Measurements from ENCODE around the gene ABCD3. TPM values are rescaled to one million over a fixed set of nuclear protein-coding genes. Genes with fewer than 3 reads are reported as not detected.

The ABCD3 gene
- total RNA-seq, 4 donors from 2014 or later = 37.9 to 90.2 (median 51.9) TPM

DNA sequence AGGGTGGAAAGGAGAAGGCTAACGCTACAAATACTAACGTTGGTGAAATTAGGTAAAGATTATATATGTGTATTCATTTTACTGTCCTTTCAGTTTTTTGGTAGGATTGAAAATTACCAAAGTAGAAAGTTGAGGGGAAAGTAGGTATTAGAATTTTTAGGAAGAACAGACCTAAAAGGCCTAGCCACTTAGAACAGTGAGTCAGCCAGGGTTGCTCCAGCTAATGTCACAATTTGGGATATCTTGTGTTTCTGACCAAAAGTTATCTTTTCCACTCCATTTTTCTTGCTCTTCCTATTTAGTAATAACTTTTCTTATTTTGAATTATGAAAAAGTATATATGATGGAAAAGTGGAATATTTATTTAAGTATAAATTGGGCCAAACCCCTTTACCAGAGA, 83.2 kb downstream of the ABCD3 start:
- no peak for DNase-seq (ENCODE audit: low spot score in 2 of 2)
- TF ChIP-seq, protein P1, sequence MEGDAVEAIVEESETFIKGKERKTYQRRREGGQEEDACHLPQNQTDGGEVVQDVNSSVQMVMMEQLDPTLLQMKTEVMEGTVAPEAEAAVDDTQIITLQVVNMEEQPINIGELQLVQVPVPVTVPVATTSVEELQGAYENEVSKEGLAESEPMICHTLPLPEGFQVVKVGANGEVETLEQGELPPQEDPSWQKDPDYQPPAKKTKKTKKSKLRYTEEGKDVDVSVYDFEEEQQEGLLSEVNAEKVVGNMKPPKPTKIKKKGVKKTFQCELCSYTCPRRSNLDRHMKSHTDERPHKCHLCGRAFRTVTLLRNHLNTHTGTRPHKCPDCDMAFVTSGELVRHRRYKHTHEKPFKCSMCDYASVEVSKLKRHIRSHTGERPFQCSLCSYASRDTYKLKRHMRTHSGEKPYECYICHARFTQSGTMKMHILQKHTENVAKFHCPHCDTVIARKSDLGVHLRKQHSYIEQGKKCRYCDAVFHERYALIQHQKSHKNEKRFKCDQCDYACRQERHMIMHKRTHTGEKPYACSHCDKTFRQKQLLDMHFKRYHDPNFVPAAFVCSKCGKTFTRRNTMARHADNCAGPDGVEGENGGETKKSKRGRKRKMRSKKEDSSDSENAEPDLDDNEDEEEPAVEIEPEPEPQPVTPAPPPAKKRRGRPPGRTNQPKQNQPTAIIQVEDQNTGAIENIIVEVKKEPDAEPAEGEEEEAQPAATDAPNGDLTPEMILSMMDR (IDR thresholded peaks at IDR 0.05) = no peak
- TF ChIP-seq EP300 (IDR thresholded peaks at IDR 0.05) = no peak
- TF ChIP-seq POLR2A (IDR thresholded peaks at IDR 0.05) = no peak
- no peaks in the 10 kb centered on the region for H3K27me3 ChIP-seq
- H3K9me3 ChIP-seq = no peaks in the 10 kb centered on the region
- no peaks in the 10 kb centered on the region for H3K4me1 ChIP-seq
- H3K4me3 ChIP-seq = no peak overlapping the region
- peaks cover 0 to 81% (median 0%) of the 10 kb centered on the region in 3 donors for H3K36me3 ChIP-seq
- WGBS, 2 donors = 69 to 82% methylated on average over 2 of the region's 2 CpGs
- H3K27ac ChIP-seq = no peak overlapping the region

DNA sequence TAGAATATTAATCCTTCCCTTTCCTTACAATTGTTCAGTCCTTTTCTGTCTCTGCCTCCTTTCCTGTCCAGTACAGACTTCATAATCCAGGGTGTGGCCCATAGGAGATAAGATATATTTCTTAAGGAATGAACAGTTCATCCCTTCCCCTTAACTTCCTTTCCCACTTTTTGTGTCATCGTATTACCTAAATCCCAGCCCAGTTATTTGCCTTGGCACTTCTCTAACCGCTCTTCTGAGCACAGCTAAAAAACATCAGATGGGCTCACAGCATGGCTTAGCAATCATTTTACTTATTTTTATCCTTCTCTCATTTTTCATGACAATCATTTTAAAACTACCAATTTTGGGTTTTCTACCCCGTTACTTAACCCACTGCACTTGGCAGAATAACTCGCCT, 83.7 kb downstream of the ABCD3 start:
- WGBS, 2 donors = 90 to 92% methylated on average over 4 of the region's 4 CpGs
- Histone ChIP-seq H3K36me3 (peaks cover 0 to 85% (median 0%) of the 10 kb centered on the region in 3 donors), H3K27ac (no peak overlapping the region), H3K9me3 (no peaks in the 10 kb centered on the region), H3K4me1 (no peaks in the 10 kb centered on the region), H3K4me3 (no peak overlapping the region), H3K27me3 (no peaks in the 10 kb centered on the region)
- no peak for DNase-seq (ENCODE audit: low spot score in 2 of 2)
- TF ChIP-seq EP300 (IDR thresholded peaks at IDR 0.05) (no peak), POLR2A (IDR thresholded peaks at IDR 0.05) (no peak)
- TF ChIP-seq, protein P1 (IDR thresholded peaks at IDR 0.05) = no peak

DNA sequence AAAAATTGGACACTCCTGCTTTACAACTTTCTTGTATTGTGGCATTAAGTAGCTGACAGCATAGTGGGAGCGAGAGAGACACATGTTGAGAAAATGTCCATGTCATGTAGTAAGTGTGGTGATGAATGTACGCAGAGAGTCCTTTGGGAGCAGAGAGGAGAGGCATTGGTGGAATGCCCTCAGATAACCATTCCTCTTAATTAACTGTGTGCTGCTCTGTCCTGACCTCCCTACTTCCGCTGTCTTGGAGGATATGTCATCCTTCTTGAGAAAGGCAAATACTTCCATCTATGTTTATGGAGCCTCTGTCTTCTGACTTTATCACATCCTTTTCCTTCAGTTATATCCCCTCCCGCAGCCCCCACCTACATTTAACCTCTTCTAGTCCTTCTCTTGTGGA, 85.0 kb downstream of the ABCD3 start:
- Histone ChIP-seq H3K36me3 (peaks cover 0 to 80% (median 0%) of the 10 kb centered on the region in 3 donors), H3K27ac (no peak overlapping the region), H3K4me1 (no peaks in the 10 kb centered on the region), H3K9me3 (no peaks in the 10 kb centered on the region), H3K27me3 (no peaks in the 10 kb centered on the region), H3K4me3 (no peak overlapping the region)
- WGBS, 2 donors = 76 to 81% methylated on average over 4 of the region's 4 CpGs
- DNase-seq (ENCODE audit: low spot score in 2 of 2) = no peak
- TF ChIP-seq, protein P1 (IDR thresholded peaks at IDR 0.05) = no peak
- TF ChIP-seq EP300 (IDR thresholded peaks at IDR 0.05) (no peak), POLR2A (IDR thresholded peaks at IDR 0.05) (no peak)

DNA sequence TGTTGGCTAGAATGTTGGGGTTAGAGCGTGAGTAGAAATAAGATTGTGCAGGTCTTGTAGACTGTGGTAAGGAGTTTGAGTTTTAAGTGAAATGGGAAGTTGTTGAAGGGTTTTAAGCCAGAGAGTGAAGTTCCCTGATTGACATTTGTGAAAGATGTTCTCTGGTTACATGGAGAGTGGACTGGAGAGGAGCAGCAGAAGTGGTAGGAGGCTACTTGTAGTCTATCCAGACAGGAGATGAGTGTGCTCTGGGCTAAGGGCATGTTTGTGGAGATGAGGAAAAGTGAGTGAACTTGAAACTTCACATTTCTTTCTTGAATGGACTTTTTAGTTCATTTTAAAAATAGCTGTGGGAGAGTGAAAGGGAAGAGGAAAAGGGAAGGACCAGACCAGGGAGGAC, 86.4 kb downstream of the ABCD3 start:
- 83 to 93% methylated on average over 1 of the region's 1 CpG for WGBS, 2 donors
- H3K4me3 ChIP-seq = no peak overlapping the region
- no peak for DNase-seq (ENCODE audit: low spot score in 2 of 2)
- no peaks in the 10 kb centered on the region for H3K9me3 ChIP-seq
- TF ChIP-seq POLR2A (IDR thresholded peaks at IDR 0.05) (no peak), EP300 (IDR thresholded peaks at IDR 0.05) (no peak)
- TF ChIP-seq, protein P1 (IDR thresholded peaks at IDR 0.05) = no peak
- no peak overlapping the region for H3K27ac ChIP-seq
- H3K27me3 ChIP-seq = no peaks in the 10 kb centered on the region
- no peaks in the 10 kb centered on the region for H3K4me1 ChIP-seq
- H3K36me3 ChIP-seq = peaks cover 0 to 71% (median 0%) of the 10 kb centered on the region in 3 donors

DNA sequence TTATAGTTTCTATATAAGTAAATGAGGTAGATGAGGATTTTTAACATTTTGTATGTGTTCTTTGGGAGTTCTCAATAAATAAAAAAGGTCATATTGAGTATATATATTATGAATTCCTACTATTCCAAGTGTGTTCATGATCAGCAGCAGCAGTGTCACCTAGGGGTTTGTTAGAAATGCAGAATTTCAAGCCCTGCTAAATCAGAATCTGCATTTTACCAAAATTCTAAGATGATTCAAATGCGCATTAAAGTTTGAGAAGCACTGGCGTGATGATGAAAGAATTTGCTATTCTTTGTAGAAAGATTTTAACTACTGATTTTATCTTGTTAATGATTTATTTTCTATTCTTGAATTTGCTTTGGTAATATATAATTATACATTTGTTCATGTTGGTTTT, 94.6 kb downstream of the ABCD3 start:
- Histone ChIP-seq H3K27ac (no peak overlapping the region), H3K4me1 (peaks cover 0 to 7% (median 0%) of the 10 kb centered on the region in 4 donors), H3K36me3 (peaks cover 0 to 19% (median 0%) of the 10 kb centered on the region in 3 donors), H3K4me3 (no peak overlapping the region), H3K9me3 (no peaks in the 10 kb centered on the region), H3K27me3 (no peaks in the 10 kb centered on the region)
- DNase-seq (ENCODE audit: low spot score in 2 of 2) = no peak
- WGBS, 2 donors = 98% methylated on average over 2 of the region's 2 CpGs
- TF ChIP-seq, protein P1 (IDR thresholded peaks at IDR 0.05) = no peak
- TF ChIP-seq POLR2A (IDR thresholded peaks at IDR 0.05) (no peak), EP300 (IDR thresholded peaks at IDR 0.05) (no peak)

Data from tibial nerve (tissue), 4 donors.